GM12878 (cell line): ENCODE measurements around the gene CTSW. TPM values are rescaled to one million over a fixed set of nuclear protein-coding genes. Genes with fewer than 3 reads are reported as not detected.
A peak's percentile ranks its signal among the peaks of the same experiment; 100 is the strongest.

Source experiments
- ATF2 ChIP-seq: IDR thresholded peaks from 2 replicates; pipeline ENCODE4 v1.6.1; 2012; ENCODE audit warnings: low read length, inconsistent platforms
- ATF7 ChIP-seq: fragments of 450-650 bp; IDR thresholded peaks from 2 replicates; pipeline ENCODE4 v1.6.1; 2016; ENCODE audit warnings: low read depth, mild to moderate bottlenecking
- CEBPZ ChIP-seq: fragments of 150-350 bp; IDR thresholded peaks from 2 replicates; pipeline ENCODE4 v1.6.1; 2016; ENCODE audit warnings: low read depth, low read length
- ETV6 ChIP-seq, 2 experiments: fragments of 450-650 bp in 1 of 2; IDR thresholded peaks in 1 of 2; conservative IDR thresholded peaks in 1 of 2; 2 replicates each; pipeline ENCODE4 v1.6.1; 2014; ENCODE audit warnings: antibody characterized with exemption in 1 of 2, borderline replicate concordance in 1 of 2, low read depth in 1 of 2, mild to moderate bottlenecking in 1 of 2, moderate library complexity in 1 of 2
- FOXM1 ChIP-seq: IDR thresholded peaks from 2 replicates; pipeline ENCODE4 v1.6.1; 2012; ENCODE audit warnings: low read depth, mild to moderate bottlenecking, inconsistent platforms, low read length, moderate library complexity
- IRF4 ChIP-seq: IDR thresholded peaks from 2 replicates; pipeline ENCODE4 v1.6.1; 2011; ENCODE audit warnings: low read depth, low read length
- POU2F2 ChIP-seq: IDR thresholded peaks from 3 replicates; pipeline ENCODE4 v1.6.1; 2011; ENCODE audit warnings: low read depth, mild to moderate bottlenecking, low read length, borderline replicate concordance
- SIX5 ChIP-seq: IDR thresholded peaks from 2 replicates; pipeline ENCODE4 v1.6.1; 2011; ENCODE audit warnings: mild to moderate bottlenecking, low read depth, low read length, moderate library complexity; ENCODE audit not compliant: severe bottlenecking
- SMAD1 ChIP-seq: fragments of 450-650 bp; IDR thresholded peaks from 2 replicates; pipeline ENCODE4 v1.6.1; 2018; ENCODE audit warnings: mild to moderate bottlenecking, low read depth; ENCODE audit not compliant: partially characterized antibody
- SMC3 ChIP-seq: IDR thresholded peaks from 2 replicates; pipeline ENCODE4 v1.6.1; 2011; ENCODE audit warnings: low read length, improper control_type of control experiment, borderline replicate concordance
- SP1 ChIP-seq: IDR thresholded peaks from one replicate; pipeline ENCODE4 v1.6.1; 2011; ENCODE audit warnings: low read depth, low read length
- SREBF1 ChIP-seq: IDR thresholded peaks from 2 replicates; pipeline ENCODE4 v1.6.1; 2012; ENCODE audit warnings: mild to moderate bottlenecking, low read length
- SRF ChIP-seq, 2 experiments: IDR thresholded peaks; 2 replicates each; pipeline ENCODE4 v1.6.1; 2011; ENCODE audit warnings: low read depth in 2 of 2, low read length in 2 of 2, mild to moderate bottlenecking in 1 of 2, moderate library complexity in 1 of 2
- STAT3 ChIP-seq: IDR thresholded peaks from 2 replicates; pipeline ENCODE4 v1.6.1; 2011; ENCODE audit warnings: low read depth, low read length, improper control_type of control experiment
- USF2 ChIP-seq: IDR thresholded peaks from 2 replicates; pipeline ENCODE4 v1.6.1; 2011; ENCODE audit warnings: low read depth, low read length, improper control_type of control experiment, borderline replicate concordance
- ZNF207 ChIP-seq: fragments of 450-650 bp; IDR thresholded peaks from 2 replicates; pipeline ENCODE4 v1.6.1; 2014; ENCODE audit warnings: antibody characterized with exemption, mild to moderate bottlenecking, borderline replicate concordance
- ZNF217 ChIP-seq: fragments of 450-650 bp; IDR thresholded peaks from 2 replicates; pipeline ENCODE4 v1.6.1; 2017; ENCODE audit warnings: antibody characterized with exemption, mild to moderate bottlenecking
- ZNF384 ChIP-seq: IDR thresholded peaks from 2 replicates; pipeline ENCODE4 v1.6.1; 2012; ENCODE audit warnings: low read depth, mild to moderate bottlenecking, low read length, improper control_type of control experiment, borderline replicate concordance
- polyA plus RNA-seq, 11 experiments: library from polyadenylated mRNA; depleted of rRNA in 4 of 11; unstranded in 6 of 11; stranded (reverse) in 5 of 11; fragments of >200 nt; fragmentation: Nextera tagmentation in 4 of 11; fragmentation: Illumina TruSeq in 1 of 11; extraction: Ambion mirVana in 4 of 11; extraction: Trizol in 1 of 11; gene quantifications; 1 replicate in 1 of 11; 2 replicates in 10 of 11; pipeline versions ENCODE4 v1.2.1 to v1.2.3, GENCODE V29; 2011 to 2016; ENCODE audit warnings: inconsistent platforms in 2 of 11, missing spikeins in 2 of 11, low read depth in 1 of 11
- total RNA-seq, 4 experiments: library from RNA; depleted of rRNA in 3 of 4; stranded (reverse); fragments of >200 nt in 3 of 4; fragmentation: Illumina TruSeq in 1 of 4; extraction: Trizol in 1 of 4; gene quantifications; 2 replicates each; pipeline versions ENCODE4 v1.2.1 to v1.2.3, GENCODE V29; 2013 to 2021
- TF ChIP-seq, protein P1 (sequence below): fragments of 450-650 bp; IDR thresholded peaks from 2 replicates; pipeline ENCODE4 v1.6.1; 2014; ENCODE audit warnings: mild to moderate bottlenecking
- TF ChIP-seq, protein P2 (sequence below): IDR thresholded peaks from 2 replicates; pipeline ENCODE4 v1.6.1; 2011; ENCODE audit warnings: borderline replicate concordance, low read depth, mild to moderate bottlenecking, moderate library complexity, mixed read lengths, low read length; ENCODE audit not compliant: insufficient read depth; ENCODE audit errors: extremely low read length
- TF ChIP-seq, protein P3 (sequence below): IDR thresholded peaks from 2 replicates; pipeline ENCODE4 v1.6.1; 2012; ENCODE audit warnings: low read depth, low read length, improper control_type of control experiment

The CTSW gene
- total and polyA plus RNA-seq, 10 of the 15 experiments (the other 5 are each of a cell fraction or from before 2014, with no cell fraction given) = 0.53 to 12.0 (median 1.7) TPM

- TF ChIP-seq CEBPZ (no peak), SRF (IDR thresholded peaks at IDR 0.05; ENCODE audit: low read depth in 2 of 2, low read length in 2 of 2) (no peak), STAT3 (no peak), POU2F2 (no peak), FOXM1 (no peak), USF2 (peak; percentile 81), ZNF384 (no peak), SP1 (peak; percentile 90), SIX5 (no peak), SREBF1 (no peak), ZNF207 (peak; percentile 64), IRF4 (no peak), ZNF217 (peak; percentile 85), ATF7 (no peak), SMC3 (no peak), ETV6 (conservative IDR thresholded peaks at IDR 0.05 in 1 of 2, IDR thresholded peaks at IDR 0.05 in 1 of 2; ENCODE audit: borderline replicate concordance in 1 of 2, low read depth in 1 of 2) (no peak), SMAD1 (peak; percentile 25), ATF2 (no peak)
- TF ChIP-seq, protein P1, sequence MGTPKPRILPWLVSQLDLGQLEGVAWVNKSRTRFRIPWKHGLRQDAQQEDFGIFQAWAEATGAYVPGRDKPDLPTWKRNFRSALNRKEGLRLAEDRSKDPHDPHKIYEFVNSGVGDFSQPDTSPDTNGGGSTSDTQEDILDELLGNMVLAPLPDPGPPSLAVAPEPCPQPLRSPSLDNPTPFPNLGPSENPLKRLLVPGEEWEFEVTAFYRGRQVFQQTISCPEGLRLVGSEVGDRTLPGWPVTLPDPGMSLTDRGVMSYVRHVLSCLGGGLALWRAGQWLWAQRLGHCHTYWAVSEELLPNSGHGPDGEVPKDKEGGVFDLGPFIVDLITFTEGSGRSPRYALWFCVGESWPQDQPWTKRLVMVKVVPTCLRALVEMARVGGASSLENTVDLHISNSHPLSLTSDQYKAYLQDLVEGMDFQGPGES = no peak
- TF ChIP-seq, protein P2, sequence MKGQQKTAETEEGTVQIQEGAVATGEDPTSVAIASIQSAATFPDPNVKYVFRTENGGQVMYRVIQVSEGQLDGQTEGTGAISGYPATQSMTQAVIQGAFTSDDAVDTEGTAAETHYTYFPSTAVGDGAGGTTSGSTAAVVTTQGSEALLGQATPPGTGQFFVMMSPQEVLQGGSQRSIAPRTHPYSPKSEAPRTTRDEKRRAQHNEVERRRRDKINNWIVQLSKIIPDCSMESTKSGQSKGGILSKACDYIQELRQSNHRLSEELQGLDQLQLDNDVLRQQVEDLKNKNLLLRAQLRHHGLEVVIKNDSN = peak; percentile 95
- TF ChIP-seq, protein P3, sequence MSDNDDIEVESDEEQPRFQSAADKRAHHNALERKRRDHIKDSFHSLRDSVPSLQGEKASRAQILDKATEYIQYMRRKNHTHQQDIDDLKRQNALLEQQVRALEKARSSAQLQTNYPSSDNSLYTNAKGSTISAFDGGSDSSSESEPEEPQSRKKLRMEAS = peak; percentile 92
Measured at GRCh38 chr11:65873318-65874156, 6.1 kb upstream of the CTSW start (continued).
